HepG2 (cell line): Measurements from ENCODE around the gene MAMLD1.

Source experiments
- HDAC1 ChIP-seq: sonication (generic); formaldehyde crosslinking; IDR thresholded peaks from 2 replicates; pipeline ENCODE4 v1.5.1; 2020; ENCODE audit warnings: mild to moderate bottlenecking, missing genetic modification reagents
- MYC ChIP-seq: sonication (generic); formaldehyde crosslinking; IDR thresholded peaks from 2 replicates; pipeline ENCODE4 v1.9.0; 2021; ENCODE audit warnings: missing genetic modification reagents, borderline replicate concordance
- ZNF253 ChIP-seq: sonication (generic); formaldehyde crosslinking; IDR thresholded peaks from 2 replicates; pipeline ENCODE4 v1.8.0; 2022; ENCODE audit warnings: mild to moderate bottlenecking, missing genetic modification reagents, borderline replicate concordance

GRCh38 chrX:150454083-150454482 is 91.0 kb downstream of the MAMLD1 start:
- TF ChIP-seq ZNF253 (CRISPR knock-in tag) (no peak), MYC (CRISPR knock-in tag) (no peak), HDAC1 (CRISPR knock-in tag) (no peak)
